GM18858 (cell line): Measurements from ENCODE around the gene HTRA3.

ENCODE experiments used
- ATAC-seq: cut with Tn5 transposase; IDR thresholded peaks from one replicate; pipeline ENCODE4 v1.9.1; 2021; ENCODE audit not compliant: unreplicated experiment

Gene HTRA3

GRCh38 chr4:8269535-8270417 is at the start of gene HTRA3:
HTRA3 (plus strand) TSS chr4:8269754; CDS start chr4:8269969, 215 bp downstream.
- no peak for ATAC-seq

GRCh38 chr4:8220661-8221450 is 48.7 kb upstream of the HTRA3 start:
- no peak for ATAC-seq

GRCh38 chr4:8221476-8221875 is 48.1 kb upstream of the HTRA3 start:
- no peak for ATAC-seq

GRCh38 chr4:8221985-8222384 is 47.6 kb upstream of the HTRA3 start:
- no peak for ATAC-seq

GRCh38 chr4:8222609-8223388 is 46.8 kb upstream of the HTRA3 start:
- ATAC-seq, result no peak

GRCh38 chr4:8224267-8224974 is 45.1 kb upstream of the HTRA3 start:
- no peak for ATAC-seq

- ATAC-seq, result no peak
These were observed 44.5 kb upstream of the HTRA3 start for GRCh38 chr4:8224975-8225625.

GRCh38 chr4:8225706-8226443 is 43.7 kb upstream of the HTRA3 start:
- no peak for ATAC-seq

- no peak for ATAC-seq
These were observed 42.3 kb upstream of the HTRA3 start for GRCh38 chr4:8227201-8227770.

- ATAC-seq, result no peak
These were observed 41.7 kb upstream of the HTRA3 start for GRCh38 chr4:8227771-8228318.

GRCh38 chr4:8228319-8229250 is 41.0 kb upstream of the HTRA3 start:
- ATAC-seq, result peak; percentile 69

- no peak for ATAC-seq
These were observed 40.1 kb upstream of the HTRA3 start for GRCh38 chr4:8229331-8229975.

GRCh38 chr4:8230033-8230432 is 39.5 kb upstream of the HTRA3 start:
- no peak for ATAC-seq

GRCh38 chr4:8230891-8231290 is 38.7 kb upstream of the HTRA3 start:
- no peak for ATAC-seq

GRCh38 chr4:8231551-8232049 is 38.0 kb upstream of the HTRA3 start:
- ATAC-seq, result no peak

GRCh38 chr4:8232748-8233147 is 36.8 kb upstream of the HTRA3 start:
- no peak for ATAC-seq
